Stomach (tissue), 9 donors: ENCODE measurements around the gene CERS3. TPM values are rescaled to one million over a fixed set of nuclear protein-coding genes. Genes with fewer than 3 reads are reported as not detected.

Experiments used
- DNase-seq, 2 donors: peaks; one replicate each; pipeline versions ENCODE4 v3.0.0 to v3.0.0-alpha.2; 2013 to 2019
- H3K27ac ChIP-seq, 5 donors: fragments of 200-600 bp in 4 of 5; sonication (generic) in 4 of 5; one replicate each; pipeline ENCODE4 v1.5.1; 2013 to 2019; ENCODE audit warnings: mild to moderate bottlenecking in 1 of 5, moderate library complexity in 1 of 5
- H3K27me3 ChIP-seq, 3 donors: fragments of 200-600 bp; sonication (generic); one replicate each; pipeline ENCODE4 v1.5.1; 2017 to 2019; ENCODE audit warnings: mixed run types in 1 of 3
- H3K36me3 ChIP-seq, 4 donors: fragments of 200-600 bp; sonication (generic); 1 replicate in 3 of 4; 2 replicates in 1 of 4; pipeline ENCODE4 v1.5.1; 2016 to 2019
- H3K4me1 ChIP-seq, 4 donors: fragments of 200-600 bp; sonication (generic); one replicate each; pipeline ENCODE4 v1.5.1; 2016 to 2019
- H3K4me3 ChIP-seq, 4 donors: fragments of 200-600 bp; sonication (generic) in 3 of 4; one replicate each; pipeline ENCODE4 v1.5.1; 2016 to 2019; ENCODE audit warnings: mild to moderate bottlenecking in 1 of 4
- H3K9me3 ChIP-seq, 4 donors: fragments of 200-600 bp; sonication (generic); one replicate each; pipeline ENCODE4 v1.5.1; 2016 to 2019
- EP300 ChIP-seq: sonication (generic); formaldehyde crosslinking; IDR thresholded peaks from one replicate; pipeline ENCODE4 v1.6.1; 2017; ENCODE audit warnings: antibody characterized with exemption
- POLR2A ChIP-seq, 4 donors: fragments of 450-650 bp; IDR thresholded peaks; one replicate each; pipeline ENCODE4 v1.6.1; 2016; ENCODE audit warnings: antibody characterized with exemption in 4 of 4, control low read depth in 2 of 4, mild to moderate bottlenecking in 1 of 4, moderate library complexity in 1 of 4
- POLR2AphosphoS5 ChIP-seq, 3 donors: sonication (generic); formaldehyde crosslinking; IDR thresholded peaks; one replicate each; pipeline ENCODE4 v1.6.1; 2016; ENCODE audit warnings: antibody characterized with exemption in 3 of 3
- WGBS, 5 donors: extraction: QIAGEN DNeasy Blood & Tissue Kit in 3 of 5; methylation state at CpG; one replicate each; pipeline versions ENCODE4 v1.1.5 to v1.1.7; 2013 to 2018; 5-methylcytosine and 5-hydroxymethylcytosine counted together
- intact Hi-C: fragments of 100-400 bp; cut with DNase I; formaldehyde crosslinking; loops from one replicate; pipeline ENCODE4 v1.15.1; 2023; ENCODE audit warnings: low total_unique reads
- polyA plus RNA-seq, 3 donors: library from polyadenylated mRNA; stranded (reverse); fragments of 200-250 nt; gene quantifications; one replicate each; pipeline ENCODE4 v1.2.3, GENCODE V29; 2013
- total RNA-seq, 5 donors: library from RNA; depleted of rRNA; stranded (reverse); fragments of >200 nt; gene quantifications; one replicate each; pipeline versions ENCODE4 v1.1.0 to v1.2.3, GENCODE V29; 2014 to 2016
- TF ChIP-seq, protein P1 (sequence below), 7 experiments: fragments of 450-650 bp in 4 of 7; fragments of 200-600 bp in 3 of 7; sonication (generic) in 3 of 7; IDR thresholded peaks; one replicate each; pipeline ENCODE4 v1.5.1; 2016 to 2019; ENCODE audit warnings: antibody characterized with exemption in 7 of 7, control low read depth in 2 of 7, mild to moderate bottlenecking in 1 of 7
- donor health status: healthy with polysubstance abuse.
- donor health status: Bipolar disorder and iron deficiency.
- donor health status: healthy.

The CERS3 gene
- total and polyA plus RNA-seq, 8 donors: 0.18 to 27.8 TPM; not detected in 6

DNA sequence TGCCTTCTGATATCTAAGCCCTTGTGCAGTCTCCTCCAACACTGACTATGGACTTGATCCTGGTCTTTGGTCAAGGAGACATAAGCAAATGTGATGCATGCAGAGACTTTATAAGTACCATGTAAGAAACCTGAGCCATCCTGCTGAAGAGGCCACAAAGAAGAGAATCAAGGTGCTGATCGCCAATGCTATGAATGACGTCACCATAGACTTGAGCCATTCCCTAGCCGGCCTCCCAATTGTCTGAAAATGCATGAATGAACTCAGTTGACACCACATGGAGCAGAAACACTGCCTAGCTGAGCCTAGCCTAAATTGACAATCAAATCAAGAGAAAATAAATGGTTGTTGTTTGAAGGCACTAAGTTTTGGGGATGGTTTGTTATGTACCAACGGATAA lies 51.9 kb downstream of the CERS3 start:
- Histone ChIP-seq H3K4me3 (no peak overlapping the region), H3K4me1 (peaks cover 0 to 6% (median under 1%) of the 10 kb centered on the region in 4 donors), H3K27ac (no peak overlapping the region), H3K36me3 (no peaks in the 10 kb centered on the region), H3K27me3 (no peaks in the 10 kb centered on the region), H3K9me3 (peaks cover 5 to 28% (median 13%) of the 10 kb centered on the region in 4 donors)
- TF ChIP-seq, protein P1, sequence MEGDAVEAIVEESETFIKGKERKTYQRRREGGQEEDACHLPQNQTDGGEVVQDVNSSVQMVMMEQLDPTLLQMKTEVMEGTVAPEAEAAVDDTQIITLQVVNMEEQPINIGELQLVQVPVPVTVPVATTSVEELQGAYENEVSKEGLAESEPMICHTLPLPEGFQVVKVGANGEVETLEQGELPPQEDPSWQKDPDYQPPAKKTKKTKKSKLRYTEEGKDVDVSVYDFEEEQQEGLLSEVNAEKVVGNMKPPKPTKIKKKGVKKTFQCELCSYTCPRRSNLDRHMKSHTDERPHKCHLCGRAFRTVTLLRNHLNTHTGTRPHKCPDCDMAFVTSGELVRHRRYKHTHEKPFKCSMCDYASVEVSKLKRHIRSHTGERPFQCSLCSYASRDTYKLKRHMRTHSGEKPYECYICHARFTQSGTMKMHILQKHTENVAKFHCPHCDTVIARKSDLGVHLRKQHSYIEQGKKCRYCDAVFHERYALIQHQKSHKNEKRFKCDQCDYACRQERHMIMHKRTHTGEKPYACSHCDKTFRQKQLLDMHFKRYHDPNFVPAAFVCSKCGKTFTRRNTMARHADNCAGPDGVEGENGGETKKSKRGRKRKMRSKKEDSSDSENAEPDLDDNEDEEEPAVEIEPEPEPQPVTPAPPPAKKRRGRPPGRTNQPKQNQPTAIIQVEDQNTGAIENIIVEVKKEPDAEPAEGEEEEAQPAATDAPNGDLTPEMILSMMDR (IDR thresholded peaks at IDR 0.05): no peak
- TF ChIP-seq POLR2A (IDR thresholded peaks at IDR 0.05) (no peak), POLR2AphosphoS5 (IDR thresholded peaks at IDR 0.05) (no peak), EP300 (no peak)
- WGBS, 5 donors: 73 to 91% (median 85%) methylated on average over 4 of the region's 4 CpGs
- intact Hi-C loops: no loop called here
- DNase-seq: no peak

DNA sequence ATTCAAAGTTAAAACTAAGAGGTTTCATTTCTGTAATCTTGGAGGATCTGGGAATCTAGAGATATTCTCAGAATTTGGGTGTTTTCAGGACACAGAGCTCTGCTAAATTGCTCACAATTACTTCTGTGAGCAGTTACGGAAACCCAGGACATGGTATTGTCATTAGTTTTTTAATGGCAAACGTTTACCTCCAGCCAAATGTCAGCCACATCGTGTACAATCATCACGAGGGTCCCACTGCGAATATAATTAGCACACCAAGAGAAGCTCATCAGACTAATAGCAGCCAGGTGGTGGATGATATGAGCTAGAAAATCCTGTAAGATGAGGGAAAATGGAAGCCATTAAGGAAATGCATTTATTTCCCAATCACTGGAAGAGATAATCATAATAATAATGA lies 56.0 kb downstream of the CERS3 start:
- H3K27me3 ChIP-seq: no peaks in the 10 kb centered on the region
- DNase-seq: no peak
- H3K4me3 ChIP-seq: no peak overlapping the region
- peaks cover 0 to 14% (median 8%) of the 10 kb centered on the region in 4 donors for H3K4me1 ChIP-seq
- WGBS, 5 donors: 70 to 75% (median 72%) methylated on average over 5 of the region's 5 CpGs
- TF ChIP-seq, protein P1 (IDR thresholded peaks at IDR 0.05): no peak
- TF ChIP-seq EP300 (no peak), POLR2AphosphoS5 (IDR thresholded peaks at IDR 0.05) (no peak), POLR2A (IDR thresholded peaks at IDR 0.05) (no peak)
- no peak overlapping the region for H3K27ac ChIP-seq
- H3K36me3 ChIP-seq: no peaks in the 10 kb centered on the region
- H3K9me3 ChIP-seq: peaks cover 0 to 11% (median 2%) of the 10 kb centered on the region in 4 donors
- intact Hi-C loops: no loop called here

DNA sequence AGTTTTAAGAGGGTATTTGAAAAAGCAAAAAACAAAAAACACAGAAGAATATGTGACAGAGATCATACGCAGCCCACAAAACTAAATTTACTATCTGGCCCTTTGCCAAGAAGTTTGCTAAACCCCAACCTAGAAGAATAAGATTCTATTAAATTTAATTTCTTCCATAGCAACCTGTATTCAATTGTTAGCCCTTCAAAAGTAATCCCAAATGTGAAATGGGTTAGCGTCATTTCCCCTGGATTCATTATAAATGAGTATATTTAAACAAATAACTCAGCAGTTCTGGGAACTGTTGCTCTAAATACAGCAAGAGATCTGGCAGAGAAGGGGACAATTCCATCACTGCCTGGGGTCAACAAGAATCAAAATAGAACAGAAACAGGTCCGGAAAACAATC lies 56.8 kb downstream of the CERS3 start:
- WGBS, 5 donors: 53 to 77% (median 62%) methylated on average over 3 of the region's 3 CpGs
- H3K9me3 ChIP-seq: peaks cover 0 to 3% (median 0%) of the 10 kb centered on the region in 4 donors
- DNase-seq: peak in 1 of 2 donors; percentile 27
- intact Hi-C loops: no loop called here
- H3K27me3 ChIP-seq: no peaks in the 10 kb centered on the region
- H3K27ac ChIP-seq: peak overlapping the region in 1 of 5 donors; percentile 30
- H3K4me3 ChIP-seq: no peak overlapping the region
- TF ChIP-seq, protein P1 (IDR thresholded peaks at IDR 0.05): no peak
- no peak for TF ChIP-seq POLR2AphosphoS5 (IDR thresholded peaks at IDR 0.05)
- no peak for TF ChIP-seq POLR2A (IDR thresholded peaks at IDR 0.05)
- no peak for TF ChIP-seq EP300
- peaks cover 0 to 14% (median 8%) of the 10 kb centered on the region in 4 donors for H3K4me1 ChIP-seq
- no peaks in the 10 kb centered on the region for H3K36me3 ChIP-seq

DNA sequence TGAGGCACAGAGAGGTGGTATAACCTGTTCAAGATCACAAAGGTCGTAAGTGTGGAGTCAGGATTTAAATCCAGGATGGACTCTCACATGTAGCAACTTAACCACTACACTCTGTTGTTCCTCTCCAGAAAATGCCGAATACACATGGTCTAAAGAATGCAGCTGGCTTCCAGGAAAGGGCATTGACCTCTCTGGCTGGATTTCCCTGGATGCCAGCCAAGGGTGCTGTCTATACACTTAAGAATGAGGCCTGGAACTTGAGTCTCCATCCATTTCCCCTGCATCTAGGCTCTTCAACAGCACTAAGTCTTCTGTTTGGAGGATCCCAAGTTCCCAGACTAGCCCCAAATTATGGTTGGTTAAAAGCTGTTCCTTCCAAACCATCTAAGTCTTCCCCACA lies 60.5 kb downstream of the CERS3 start:
- peaks cover 0 to 14% (median 8%) of the 10 kb centered on the region in 4 donors for H3K4me1 ChIP-seq
- intact Hi-C loops: no loop called here
- H3K36me3 ChIP-seq: no peaks in the 10 kb centered on the region
- peak in 1 of 2 donors; percentile 69 for DNase-seq
- TF ChIP-seq EP300: no peak
- TF ChIP-seq POLR2AphosphoS5 (IDR thresholded peaks at IDR 0.05): peak in 1 of 3 donors; percentile 62
- TF ChIP-seq POLR2A (IDR thresholded peaks at IDR 0.05): no peak
- TF ChIP-seq, protein P1 (IDR thresholded peaks at IDR 0.05): no peak
- H3K9me3 ChIP-seq: no peaks in the 10 kb centered on the region
- peak overlapping the region in 1 of 5 donors; percentile 40 for H3K27ac ChIP-seq
- no peak overlapping the region for H3K4me3 ChIP-seq
- 46 to 58% (median 54%) methylated on average over 2 of the region's 2 CpGs for WGBS, 5 donors
- H3K27me3 ChIP-seq: no peaks in the 10 kb centered on the region
